Urinary bladder (tissue), 4 donors: ENCODE results near the gene BCL7B. TPM values are rescaled to one million over a fixed set of nuclear protein-coding genes. Genes with fewer than 3 reads are reported as not detected.
"Not testable (repeated sequence)": the region's sequence is repeated elsewhere in the genome, so short reads cannot be mapped to it uniquely, and the experiment has no call there.

ENCODE experiments used
- DNase-seq: peaks from one replicate; pipeline ENCODE4 v3.0.0-alpha.2; 2015; ENCODE audit errors: extremely low spot score
- H3K27ac ChIP-seq: one replicate; pipeline ENCODE4 v1.5.1; 2013; ENCODE audit warnings: low read depth, mild to moderate bottlenecking, moderate library complexity
- H3K36me3 ChIP-seq: one replicate; pipeline ENCODE4 v1.6.1; 2013; ENCODE audit warnings: mild to moderate bottlenecking, moderate library complexity; ENCODE audit not compliant: insufficient read depth
- H3K4me1 ChIP-seq: one replicate; pipeline ENCODE4 v1.6.1; 2013; ENCODE audit warnings: mild to moderate bottlenecking, moderate library complexity; ENCODE audit not compliant: insufficient read depth
- H3K4me3 ChIP-seq: one replicate; pipeline ENCODE4 v1.5.1; 2013; ENCODE audit warnings: low read depth, low read length
- WGBS: extraction: QIAGEN DNeasy Blood & Tissue Kit; methylation state at CpG from one replicate; pipeline ENCODE4 v1.1.7; 2013; 5-methylcytosine and 5-hydroxymethylcytosine counted together
- polyA plus RNA-seq: library from polyadenylated mRNA; stranded (reverse); fragments of 200-250 nt; gene quantifications from one replicate; pipeline ENCODE4 v1.2.3, GENCODE V29; 2013
- total RNA-seq: library from RNA; depleted of rRNA; stranded (reverse); fragments of >200 nt; gene quantifications from one replicate; pipeline ENCODE4 v1.2.3, GENCODE V29; 2014
- donor health status: healthy with polysubstance abuse.
- donor health status: healthy.

BCL7B gene
- total and polyA plus RNA-seq, 2 donors = 6.9 to 79.2 TPM

GRCh38 chr7:73517241-73517995 lies 40.1 kb downstream of the BCL7B start:
- H3K27ac ChIP-seq = no peak overlapping the region
- peaks cover 4% of the 10 kb centered on the region for H3K4me1 ChIP-seq
- 89% methylated on average over 6 of the region's 6 CpGs for WGBS

GRCh38 chr7:73515178-73515577 lies 42.3 kb downstream of the BCL7B start:
- peaks cover 2% of the 10 kb centered on the region for H3K4me1 ChIP-seq
- H3K4me3 ChIP-seq = no peak overlapping the region
- no peak for DNase-seq
- peaks cover 3% of the 10 kb centered on the region for H3K36me3 ChIP-seq
- H3K27ac ChIP-seq = no peak overlapping the region
- 92% methylated on average over 3 of the region's 3 CpGs for WGBS

More at GRCh38 chr7:73517241-73517995, 40.1 kb downstream of the BCL7B start:
- DNase-seq = no peak
- no peak overlapping the region for H3K4me3 ChIP-seq
- H3K36me3 ChIP-seq = peaks cover 3% of the 10 kb centered on the region

GRCh38 chr7:73512018-73512780 lies 45.3 kb downstream of the BCL7B start:
- peaks cover 3% of the 10 kb centered on the region for H3K36me3 ChIP-seq
- no peaks in the 10 kb centered on the region for H3K4me1 ChIP-seq
- no peak for DNase-seq
- 71% methylated on average over 8 of the region's 8 CpGs for WGBS
- no peak overlapping the region for H3K27ac ChIP-seq
- H3K4me3 ChIP-seq = no peak overlapping the region

- 88% methylated on average over 5 of the region's 5 CpGs for WGBS
- no peak for DNase-seq
- no peaks in the 10 kb centered on the region for H3K4me1 ChIP-seq
- no peak overlapping the region for H3K4me3 ChIP-seq
- H3K27ac ChIP-seq = no peak overlapping the region
- peaks cover 8% of the 10 kb centered on the region for H3K36me3 ChIP-seq
These were observed 48.0 kb downstream of the BCL7B start for GRCh38 chr7:73509463-73509862.

GRCh38 chr7:73507556-73507955 lies 49.9 kb downstream of the BCL7B start:
- peaks cover 14% of the 10 kb centered on the region for H3K36me3 ChIP-seq
- H3K27ac ChIP-seq = no peak overlapping the region
- H3K4me3 ChIP-seq = no peak overlapping the region
- WGBS = 93% methylated on average over 2 of the region's 2 CpGs
- no peak for DNase-seq
- no peaks in the 10 kb centered on the region for H3K4me1 ChIP-seq

GRCh38 chr7:73504920-73505319 lies 52.6 kb downstream of the BCL7B start:
- Histone ChIP-seq H3K36me3 (peaks cover 21% of the 10 kb centered on the region), H3K27ac (no peak overlapping the region), H3K4me3 (no peak overlapping the region), H3K4me1 (no peaks in the 10 kb centered on the region)
- DNase-seq = no peak
- WGBS = 96% methylated on average over 1 of the region's 1 CpG

GRCh38 chr7:73504017-73504416 lies 53.5 kb downstream of the BCL7B start:
- Histone ChIP-seq H3K4me1 (no peaks in the 10 kb centered on the region), H3K36me3 (peaks cover 21% of the 10 kb centered on the region), H3K4me3 (no peak overlapping the region), H3K27ac (no peak overlapping the region)
- DNase-seq = no peak
- WGBS = 88% methylated on average over 2 of the region's 2 CpGs

- Histone ChIP-seq H3K36me3 (peaks cover 21% of the 10 kb centered on the region), H3K4me1 (no peaks in the 10 kb centered on the region), H3K27ac (no peak overlapping the region), H3K4me3 (no peak overlapping the region)
- DNase-seq = no peak
- WGBS = 94% methylated on average over 5 of the region's 5 CpGs
These were observed 54.3 kb downstream of the BCL7B start for GRCh38 chr7:73503229-73503628.

GRCh38 chr7:73496626-73497025 lies 60.9 kb downstream of the BCL7B start:
- no peak for DNase-seq
- peaks cover 14% of the 10 kb centered on the region for H3K36me3 ChIP-seq
- H3K27ac ChIP-seq = no peak overlapping the region
- WGBS = 95% methylated on average over 7 of the region's 7 CpGs
- no peak overlapping the region for H3K4me3 ChIP-seq
- no peaks in the 10 kb centered on the region for H3K4me1 ChIP-seq

- WGBS = 96% methylated on average over 2 of the region's 2 CpGs
- peaks cover 14% of the 10 kb centered on the region for H3K36me3 ChIP-seq
- DNase-seq, H3K4me3 ChIP-seq, H3K27ac ChIP-seq, H3K4me1 ChIP-seq: not testable (repeated sequence)
These were observed 62.0 kb downstream of the BCL7B start for GRCh38 chr7:73495507-73495906.

GRCh38 chr7:73489976-73490375 lies 67.5 kb downstream of the BCL7B start:
- Histone ChIP-seq H3K36me3 (peaks cover 5% of the 10 kb centered on the region), H3K4me3 (no peak overlapping the region), H3K4me1 (no peaks in the 10 kb centered on the region), H3K27ac (no peak overlapping the region)
- no peak for DNase-seq

- no peak overlapping the region for H3K27ac ChIP-seq
- H3K36me3 ChIP-seq = peaks cover 8% of the 10 kb centered on the region
- H3K4me3 ChIP-seq = no peak overlapping the region
- 94% methylated on average over 1 of the region's 1 CpG for WGBS
- DNase-seq = no peak
- H3K4me1 ChIP-seq = no peaks in the 10 kb centered on the region
These were observed 70.0 kb downstream of the BCL7B start for GRCh38 chr7:73487486-73487885.
